SH-SY5Y (cell line): ENCODE results near the gene TBC1D30.

Experiments used
- GATA2 ChIP-seq: IDR thresholded peaks from 2 replicates; pipeline ENCODE4 v1.6.1; 2011; ENCODE audit warnings: mild to moderate bottlenecking, low read depth, low read length
- GATA3 ChIP-seq: IDR thresholded peaks from 2 replicates; pipeline ENCODE4 v1.6.1; 2011; ENCODE audit warnings: low read depth, mild to moderate bottlenecking, low read length, moderate library complexity

- TF ChIP-seq GATA3 (no peak), GATA2 (no peak)
Observed at GRCh38 chr12:64785838-64786237, 38.6 kb upstream of the TBC1D30 start.
